Liver (tissue), 3 donors: ENCODE results near the gene STAC2.

Source experiments
- EGR1 ChIP-seq, 2 donors: IDR thresholded peaks; 2 replicates each; pipeline ENCODE4 v1.6.1; 2016 to 2018; ENCODE audit warnings: antibody characterized with exemption in 2 of 2, low read depth in 2 of 2
- JUND ChIP-seq, 2 donors: IDR thresholded peaks; 2 replicates each; pipeline ENCODE4 v1.6.1; 2016; ENCODE audit warnings: antibody characterized with exemption in 2 of 2
- RAD21 ChIP-seq, 2 donors: IDR thresholded peaks; 2 replicates each; pipeline ENCODE4 v1.6.1; 2016; ENCODE audit warnings: antibody characterized with exemption in 2 of 2, mild to moderate bottlenecking in 2 of 2
- TAF1 ChIP-seq: conservative IDR thresholded peaks from 2 replicates; pipeline ENCODE4 v1.6.1; 2016; ENCODE audit warnings: antibody characterized with exemption, mild to moderate bottlenecking
- ZBTB33 ChIP-seq: IDR thresholded peaks from 2 replicates; pipeline ENCODE4 v1.6.1; 2016; ENCODE audit warnings: antibody characterized with exemption
- TF ChIP-seq, protein P1 (sequence below): fragments of 150-350 bp; IDR thresholded peaks from 2 replicates; pipeline ENCODE4 v1.5.1; 2017; ENCODE audit warnings: improper control_type of control experiment, low read depth, low read length; ENCODE audit not compliant: missing input control
- TF ChIP-seq, protein P2 (sequence below): IDR thresholded peaks from 2 replicates; pipeline ENCODE4 v1.6.1; 2016; ENCODE audit warnings: antibody characterized with exemption, mild to moderate bottlenecking
- TF ChIP-seq, protein P3 (sequence below): IDR thresholded peaks from 2 replicates; pipeline ENCODE4 v1.6.1; 2016; ENCODE audit warnings: antibody characterized with exemption
- donor health status: healthy.
- donor health status: healthy.

DNA sequence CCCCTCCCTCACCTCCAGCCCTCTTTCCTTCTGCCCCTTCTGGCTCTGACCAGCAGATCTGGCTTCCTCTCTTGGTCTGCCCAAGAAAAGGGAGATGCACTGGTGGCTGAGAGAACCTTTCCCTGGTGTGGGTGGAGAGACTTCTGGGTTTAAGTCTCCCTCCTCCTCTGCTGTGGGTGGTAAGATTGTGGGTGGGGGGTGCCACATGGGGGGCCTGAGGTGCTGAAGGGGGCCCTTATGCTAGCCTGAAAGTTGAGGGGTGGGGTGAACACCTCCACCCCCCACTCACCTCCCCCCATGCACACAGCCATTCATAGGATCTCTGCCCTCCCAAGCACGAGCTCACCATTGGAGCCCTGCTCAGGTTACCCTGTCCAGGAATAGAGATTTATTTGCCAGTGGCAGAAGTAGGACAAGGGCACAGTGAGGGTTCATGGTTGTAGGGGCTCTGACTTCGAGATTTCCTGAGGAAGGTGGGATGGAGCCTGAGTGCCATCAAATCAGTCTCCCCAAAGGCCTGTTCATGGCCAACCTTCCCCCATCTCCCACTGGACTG, 1.7 kb upstream of the STAC2 start:
- TF ChIP-seq TAF1 (no peak), RAD21 (IDR thresholded peaks at IDR 0.05) (no peak), JUND (IDR thresholded peaks at IDR 0.05) (no peak), ZBTB33 (no peak), EGR1 (IDR thresholded peaks at IDR 0.05; ENCODE audit: low read depth in 2 of 2) (no peak)
- TF ChIP-seq, protein P1, sequence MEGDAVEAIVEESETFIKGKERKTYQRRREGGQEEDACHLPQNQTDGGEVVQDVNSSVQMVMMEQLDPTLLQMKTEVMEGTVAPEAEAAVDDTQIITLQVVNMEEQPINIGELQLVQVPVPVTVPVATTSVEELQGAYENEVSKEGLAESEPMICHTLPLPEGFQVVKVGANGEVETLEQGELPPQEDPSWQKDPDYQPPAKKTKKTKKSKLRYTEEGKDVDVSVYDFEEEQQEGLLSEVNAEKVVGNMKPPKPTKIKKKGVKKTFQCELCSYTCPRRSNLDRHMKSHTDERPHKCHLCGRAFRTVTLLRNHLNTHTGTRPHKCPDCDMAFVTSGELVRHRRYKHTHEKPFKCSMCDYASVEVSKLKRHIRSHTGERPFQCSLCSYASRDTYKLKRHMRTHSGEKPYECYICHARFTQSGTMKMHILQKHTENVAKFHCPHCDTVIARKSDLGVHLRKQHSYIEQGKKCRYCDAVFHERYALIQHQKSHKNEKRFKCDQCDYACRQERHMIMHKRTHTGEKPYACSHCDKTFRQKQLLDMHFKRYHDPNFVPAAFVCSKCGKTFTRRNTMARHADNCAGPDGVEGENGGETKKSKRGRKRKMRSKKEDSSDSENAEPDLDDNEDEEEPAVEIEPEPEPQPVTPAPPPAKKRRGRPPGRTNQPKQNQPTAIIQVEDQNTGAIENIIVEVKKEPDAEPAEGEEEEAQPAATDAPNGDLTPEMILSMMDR = no peak
- TF ChIP-seq, protein P2, sequence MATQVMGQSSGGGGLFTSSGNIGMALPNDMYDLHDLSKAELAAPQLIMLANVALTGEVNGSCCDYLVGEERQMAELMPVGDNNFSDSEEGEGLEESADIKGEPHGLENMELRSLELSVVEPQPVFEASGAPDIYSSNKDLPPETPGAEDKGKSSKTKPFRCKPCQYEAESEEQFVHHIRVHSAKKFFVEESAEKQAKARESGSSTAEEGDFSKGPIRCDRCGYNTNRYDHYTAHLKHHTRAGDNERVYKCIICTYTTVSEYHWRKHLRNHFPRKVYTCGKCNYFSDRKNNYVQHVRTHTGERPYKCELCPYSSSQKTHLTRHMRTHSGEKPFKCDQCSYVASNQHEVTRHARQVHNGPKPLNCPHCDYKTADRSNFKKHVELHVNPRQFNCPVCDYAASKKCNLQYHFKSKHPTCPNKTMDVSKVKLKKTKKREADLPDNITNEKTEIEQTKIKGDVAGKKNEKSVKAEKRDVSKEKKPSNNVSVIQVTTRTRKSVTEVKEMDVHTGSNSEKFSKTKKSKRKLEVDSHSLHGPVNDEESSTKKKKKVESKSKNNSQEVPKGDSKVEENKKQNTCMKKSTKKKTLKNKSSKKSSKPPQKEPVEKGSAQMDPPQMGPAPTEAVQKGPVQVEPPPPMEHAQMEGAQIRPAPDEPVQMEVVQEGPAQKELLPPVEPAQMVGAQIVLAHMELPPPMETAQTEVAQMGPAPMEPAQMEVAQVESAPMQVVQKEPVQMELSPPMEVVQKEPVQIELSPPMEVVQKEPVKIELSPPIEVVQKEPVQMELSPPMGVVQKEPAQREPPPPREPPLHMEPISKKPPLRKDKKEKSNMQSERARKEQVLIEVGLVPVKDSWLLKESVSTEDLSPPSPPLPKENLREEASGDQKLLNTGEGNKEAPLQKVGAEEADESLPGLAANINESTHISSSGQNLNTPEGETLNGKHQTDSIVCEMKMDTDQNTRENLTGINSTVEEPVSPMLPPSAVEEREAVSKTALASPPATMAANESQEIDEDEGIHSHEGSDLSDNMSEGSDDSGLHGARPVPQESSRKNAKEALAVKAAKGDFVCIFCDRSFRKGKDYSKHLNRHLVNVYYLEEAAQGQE = no peak
- TF ChIP-seq, protein P3, sequence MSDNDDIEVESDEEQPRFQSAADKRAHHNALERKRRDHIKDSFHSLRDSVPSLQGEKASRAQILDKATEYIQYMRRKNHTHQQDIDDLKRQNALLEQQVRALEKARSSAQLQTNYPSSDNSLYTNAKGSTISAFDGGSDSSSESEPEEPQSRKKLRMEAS = no peak
